Fibroblast of mammary gland (primary cell): ENCODE results near the gene CLDN3.
"Not testable (repeated sequence)": the region's sequence is repeated elsewhere in the genome, so short reads cannot be mapped to it uniquely, and the experiment has no call there.

Experiments
- DNase-seq: peaks from one replicate; pipeline ENCODE4 v3.0.0-alpha.2; 2010; ENCODE audit warnings: low read depth
- H3K4me3 ChIP-seq: 2 replicates; pipeline ENCODE4 v1.5.1; 2011; ENCODE audit warnings: low read depth, mild to moderate bottlenecking, low read length, moderate library complexity; ENCODE audit not compliant: control insufficient read depth
- CTCF ChIP-seq: conservative IDR thresholded peaks from 2 replicates; pipeline ENCODE4 v1.5.1; 2011; ENCODE audit warnings: low read depth, low read length, inconsistent platforms; ENCODE audit not compliant: control insufficient read depth, insufficient read depth

The CLDN3 gene

GRCh38 chr7:73726083-73726466 is 44.0 kb downstream of the CLDN3 start:
- H3K4me3 ChIP-seq = no peak overlapping the region
- DNase-seq = no peak
- no peak for TF ChIP-seq CTCF

GRCh38 chr7:73723813-73724212 is 46.3 kb downstream of the CLDN3 start:
- no peak overlapping the region for H3K4me3 ChIP-seq
- no peak for DNase-seq
- no peak for TF ChIP-seq CTCF

- TF ChIP-seq CTCF = no peak
- no peak for DNase-seq
- no peak overlapping the region for H3K4me3 ChIP-seq
Observed at GRCh38 chr7:73722785-73723184, 47.3 kb downstream of the CLDN3 start.

GRCh38 chr7:73722182-73722581 is 47.9 kb downstream of the CLDN3 start:
- H3K4me3 ChIP-seq, DNase-seq: not testable (repeated sequence)

GRCh38 chr7:73721377-73721817 is 48.7 kb downstream of the CLDN3 start:
- TF ChIP-seq CTCF = no peak
- no peak for DNase-seq
- no peak overlapping the region for H3K4me3 ChIP-seq

GRCh38 chr7:73720443-73720842 is 49.6 kb downstream of the CLDN3 start:
- not testable (repeated sequence) for DNase-seq, H3K4me3 ChIP-seq

- TF ChIP-seq CTCF = no peak
- peak overlapping the region; percentile 35 for H3K4me3 ChIP-seq
- no peak for DNase-seq
Observed at GRCh38 chr7:73719806-73720169, 50.3 kb downstream of the CLDN3 start.
